Adrenal gland (tissue), 5 donors: ENCODE results near the gene MOB3B.

Experiments used
- POLR2A ChIP-seq, 2 donors: fragments of 450-650 bp; IDR thresholded peaks; one replicate each; pipeline ENCODE4 v1.6.1; 2017; ENCODE audit warnings: antibody characterized with exemption in 2 of 2, mild to moderate bottlenecking in 2 of 2, moderate library complexity in 1 of 2
- TF ChIP-seq, protein P1 (sequence below), 6 experiments: fragments of 450-650 bp in 4 of 6; fragments of 200-600 bp in 2 of 6; sonication (generic) in 1 of 6; IDR thresholded peaks; 1 replicate in 5 of 6; 2 replicates in 1 of 6; pipeline versions ENCODE4 v1.5.1 to v1.8.0; 2016 to 2021; ENCODE audit warnings: antibody characterized with exemption in 6 of 6, mild to moderate bottlenecking in 2 of 6, moderate library complexity in 1 of 6
- donor health status: DM: no; HTN: no; CAD: no.

DNA sequence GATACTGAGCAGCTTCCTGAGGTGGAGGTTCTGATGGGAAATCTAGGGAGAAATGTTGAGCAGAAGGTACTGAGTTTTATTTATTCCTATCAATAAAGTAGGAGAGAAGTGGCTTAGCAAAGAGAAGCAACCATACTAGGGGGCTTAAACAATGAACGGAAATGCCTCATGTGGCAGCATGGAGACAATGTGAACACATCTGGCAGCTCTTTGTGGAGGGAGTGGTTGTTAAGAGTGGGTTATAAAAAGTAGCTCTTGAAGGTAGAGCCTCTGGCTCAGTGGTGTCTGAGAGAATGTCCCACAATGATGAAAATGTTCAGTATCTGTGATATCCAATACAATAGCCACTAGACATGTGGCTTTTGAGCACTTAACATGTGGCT is 179.9 kb downstream of the MOB3B start:
- TF ChIP-seq, protein P1, sequence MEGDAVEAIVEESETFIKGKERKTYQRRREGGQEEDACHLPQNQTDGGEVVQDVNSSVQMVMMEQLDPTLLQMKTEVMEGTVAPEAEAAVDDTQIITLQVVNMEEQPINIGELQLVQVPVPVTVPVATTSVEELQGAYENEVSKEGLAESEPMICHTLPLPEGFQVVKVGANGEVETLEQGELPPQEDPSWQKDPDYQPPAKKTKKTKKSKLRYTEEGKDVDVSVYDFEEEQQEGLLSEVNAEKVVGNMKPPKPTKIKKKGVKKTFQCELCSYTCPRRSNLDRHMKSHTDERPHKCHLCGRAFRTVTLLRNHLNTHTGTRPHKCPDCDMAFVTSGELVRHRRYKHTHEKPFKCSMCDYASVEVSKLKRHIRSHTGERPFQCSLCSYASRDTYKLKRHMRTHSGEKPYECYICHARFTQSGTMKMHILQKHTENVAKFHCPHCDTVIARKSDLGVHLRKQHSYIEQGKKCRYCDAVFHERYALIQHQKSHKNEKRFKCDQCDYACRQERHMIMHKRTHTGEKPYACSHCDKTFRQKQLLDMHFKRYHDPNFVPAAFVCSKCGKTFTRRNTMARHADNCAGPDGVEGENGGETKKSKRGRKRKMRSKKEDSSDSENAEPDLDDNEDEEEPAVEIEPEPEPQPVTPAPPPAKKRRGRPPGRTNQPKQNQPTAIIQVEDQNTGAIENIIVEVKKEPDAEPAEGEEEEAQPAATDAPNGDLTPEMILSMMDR (IDR thresholded peaks at IDR 0.05), result no peak
- no peak for TF ChIP-seq POLR2A (IDR thresholded peaks at IDR 0.05)
